Activated effector memory CD4-positive, alpha-beta T cell treated with anti-CD3 and anti-CD28 coated beads, Interleukin-2, amount 50 U/mL, for 16 hours (primary cell): ENCODE data around the gene SH3PXD2A.
"Not testable (repeated sequence)": the region's sequence is repeated elsewhere in the genome, so short reads cannot be mapped to it uniquely, and the experiment has no call there.

Experiments
- DNase-seq: peaks from one replicate; pipeline ENCODE4 v3.0.0-alpha.2; 2020

SH3PXD2A gene

GRCh38 chr10:103632871-103633270 lies 222.5 kb downstream of the SH3PXD2A start:
- not testable (repeated sequence) for DNase-seq

- DNase-seq: no peak
Measured at GRCh38 chr10:103632247-103632642, 223.1 kb downstream of the SH3PXD2A start.

DNA sequence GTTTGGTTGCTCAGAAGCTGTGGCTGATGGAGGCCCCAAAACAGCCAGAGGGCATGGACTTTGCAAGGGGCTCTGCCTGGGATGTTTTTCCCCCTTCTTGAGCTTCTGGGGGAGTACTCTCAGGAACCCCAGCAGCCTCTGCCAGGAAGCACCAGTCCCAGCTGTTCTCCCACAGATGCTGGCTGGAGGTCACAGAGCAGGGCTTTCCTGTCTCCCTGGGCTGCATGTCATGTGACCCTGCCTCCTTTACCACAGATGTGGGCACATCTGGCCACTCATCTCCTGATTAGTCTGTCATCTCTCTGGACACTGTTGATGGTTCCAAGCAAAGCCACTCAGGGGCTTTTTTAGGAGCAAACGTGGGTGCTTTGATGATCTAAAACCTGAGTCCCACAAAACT lies 225.2 kb downstream of the SH3PXD2A start:
- no peak for DNase-seq

GRCh38 chr10:103629581-103629980 lies 225.8 kb downstream of the SH3PXD2A start:
- DNase-seq: no peak

DNA sequence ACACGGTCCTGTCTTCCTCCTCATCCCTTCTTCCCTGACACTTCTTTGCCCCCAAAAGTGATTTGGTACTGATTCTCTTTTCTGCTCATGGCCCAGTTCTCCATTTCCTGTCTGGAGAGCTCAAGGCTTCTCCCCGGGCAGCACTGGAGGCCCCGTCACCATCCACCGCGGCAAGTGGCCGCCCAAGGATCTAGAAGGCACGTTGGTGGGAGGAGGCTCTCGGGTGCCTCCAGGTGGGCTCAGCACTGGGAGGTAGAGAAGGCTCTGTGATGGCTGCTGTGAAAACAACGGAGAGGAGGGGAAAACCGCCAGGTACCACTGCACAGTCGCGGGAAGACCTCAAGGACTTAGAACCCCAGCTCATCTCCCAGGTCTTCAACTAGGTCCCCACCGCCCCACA lies 227.5 kb downstream of the SH3PXD2A start:
- no peak for DNase-seq

DNA sequence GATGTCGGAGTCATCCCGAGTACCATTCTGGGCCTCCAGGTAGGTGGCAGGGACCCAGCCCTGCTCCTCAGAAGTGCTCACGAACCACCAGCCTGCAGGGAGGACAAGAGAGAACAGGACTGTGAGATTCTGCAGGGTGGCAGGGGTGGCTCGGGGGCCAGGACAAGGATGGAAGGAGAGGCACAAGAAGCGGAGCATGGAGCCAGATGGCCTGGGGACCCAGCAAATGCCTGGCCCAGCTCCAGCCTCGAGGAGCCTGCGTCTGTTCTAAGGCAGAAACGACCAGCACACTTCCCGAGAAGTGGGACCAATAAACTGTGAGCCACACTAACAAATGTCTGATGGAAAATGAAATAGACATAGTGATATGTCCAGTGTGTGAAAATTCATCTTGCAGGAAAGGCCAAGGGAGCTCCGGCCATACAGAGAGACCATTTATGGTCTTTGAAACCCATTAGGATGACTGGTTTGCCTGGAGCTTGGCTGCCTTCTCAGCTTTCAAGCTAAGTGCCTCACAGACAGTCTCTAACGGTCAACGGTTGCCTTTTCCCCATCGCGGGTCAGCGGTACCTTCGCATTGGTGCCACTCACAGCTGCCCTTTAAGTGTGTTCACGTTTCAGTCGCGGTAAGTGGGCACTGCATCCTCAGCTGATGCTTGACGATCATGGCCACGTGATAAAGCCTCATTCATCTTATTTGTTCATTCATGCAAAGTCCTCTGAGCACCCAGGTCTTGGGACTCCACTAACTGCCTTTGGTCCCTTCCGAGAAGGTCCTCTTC lies 228.1 kb downstream of the SH3PXD2A start:
- no peak for DNase-seq

- DNase-seq: no peak
Measured at GRCh38 chr10:103626178-103626577, 229.2 kb downstream of the SH3PXD2A start.

DNA sequence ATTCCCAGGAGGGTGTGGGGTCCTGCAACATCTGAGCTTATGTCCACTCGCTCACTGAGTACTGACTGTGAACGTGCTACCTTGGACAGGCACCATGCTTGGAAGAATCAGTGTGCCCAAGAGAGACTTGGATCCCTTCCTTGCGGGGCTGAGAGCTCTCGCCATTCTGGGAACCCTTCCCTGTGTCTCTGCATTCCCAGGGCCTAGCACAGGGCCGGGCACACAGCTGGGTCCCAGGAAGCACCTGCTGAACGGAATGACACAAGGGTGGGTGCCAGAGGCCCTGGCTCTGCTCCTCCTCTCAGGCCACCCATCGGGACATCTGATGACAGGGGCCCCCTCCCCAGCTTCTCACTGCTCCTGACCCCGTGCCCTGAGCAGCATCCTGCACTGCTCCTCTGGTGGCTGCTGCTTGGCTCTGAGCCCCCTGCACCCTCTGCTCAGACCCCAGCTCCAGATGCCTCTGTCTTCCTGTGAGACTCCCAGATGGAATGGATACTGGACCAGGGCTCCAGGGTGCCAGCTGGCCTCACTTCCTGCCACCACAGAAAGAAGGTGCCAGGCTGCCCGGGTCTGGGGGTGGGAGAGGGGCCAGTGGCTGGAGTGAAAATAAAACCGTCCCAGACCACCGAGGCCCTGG lies 232.3 kb downstream of the SH3PXD2A start:
- DNase-seq: no peak

GRCh38 chr10:103622286-103622685 lies 233.1 kb downstream of the SH3PXD2A start:
- DNase-seq: no peak

GRCh38 chr10:103621783-103622125 lies 233.6 kb downstream of the SH3PXD2A start:
- no peak for DNase-seq

GRCh38 chr10:103620891-103621782 lies 234.2 kb downstream of the SH3PXD2A start:
- DNase-seq: no peak

GRCh38 chr10:103620352-103620740 lies 235.0 kb downstream of the SH3PXD2A start:
- DNase-seq: no peak

DNA sequence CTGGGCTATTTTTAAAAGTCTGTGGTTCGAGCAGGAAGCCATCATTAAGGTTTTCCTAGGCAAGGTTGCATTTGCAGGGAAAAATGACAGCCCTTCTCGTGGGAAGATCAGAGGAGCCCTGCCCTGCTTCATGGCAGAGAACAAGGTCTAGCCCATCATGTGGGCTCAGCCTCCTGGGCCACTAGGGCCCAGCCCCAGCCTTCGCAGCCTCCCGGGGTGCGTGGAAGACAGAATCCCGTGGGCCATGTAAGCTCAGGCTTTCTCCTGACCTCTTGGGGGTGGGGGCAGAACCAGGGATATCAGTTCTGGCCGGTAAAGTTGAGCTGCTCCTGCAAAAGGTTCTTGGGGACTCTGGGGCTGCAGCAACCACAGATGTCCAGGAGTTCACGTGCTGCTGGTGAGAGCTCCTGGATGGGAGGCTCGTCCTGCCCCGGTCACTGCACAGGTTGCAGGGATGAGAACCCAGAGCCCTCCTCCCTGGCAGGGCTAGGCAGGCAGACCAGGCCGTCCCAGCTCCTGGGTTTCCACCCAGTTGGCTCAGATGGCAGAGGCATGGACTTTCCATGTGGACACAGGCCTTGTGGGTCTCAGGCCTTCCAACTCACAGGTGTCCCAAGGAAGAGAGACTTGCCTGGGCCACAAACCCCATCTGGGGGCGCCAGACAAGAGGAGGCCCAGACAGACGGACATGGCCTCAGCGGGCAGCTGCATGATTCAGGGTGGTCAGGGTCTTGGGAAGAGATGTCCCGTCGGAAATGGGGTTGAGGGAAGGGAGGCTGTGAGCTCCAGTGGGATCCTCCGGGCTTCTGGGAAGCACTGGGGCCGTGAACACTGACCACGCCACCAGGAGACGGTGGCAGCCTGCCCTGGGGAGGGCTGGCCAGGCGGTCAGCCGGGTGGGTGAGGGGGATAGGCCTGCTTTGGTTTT lies 235.7 kb downstream of the SH3PXD2A start:
- DNase-seq: no peak

DNA sequence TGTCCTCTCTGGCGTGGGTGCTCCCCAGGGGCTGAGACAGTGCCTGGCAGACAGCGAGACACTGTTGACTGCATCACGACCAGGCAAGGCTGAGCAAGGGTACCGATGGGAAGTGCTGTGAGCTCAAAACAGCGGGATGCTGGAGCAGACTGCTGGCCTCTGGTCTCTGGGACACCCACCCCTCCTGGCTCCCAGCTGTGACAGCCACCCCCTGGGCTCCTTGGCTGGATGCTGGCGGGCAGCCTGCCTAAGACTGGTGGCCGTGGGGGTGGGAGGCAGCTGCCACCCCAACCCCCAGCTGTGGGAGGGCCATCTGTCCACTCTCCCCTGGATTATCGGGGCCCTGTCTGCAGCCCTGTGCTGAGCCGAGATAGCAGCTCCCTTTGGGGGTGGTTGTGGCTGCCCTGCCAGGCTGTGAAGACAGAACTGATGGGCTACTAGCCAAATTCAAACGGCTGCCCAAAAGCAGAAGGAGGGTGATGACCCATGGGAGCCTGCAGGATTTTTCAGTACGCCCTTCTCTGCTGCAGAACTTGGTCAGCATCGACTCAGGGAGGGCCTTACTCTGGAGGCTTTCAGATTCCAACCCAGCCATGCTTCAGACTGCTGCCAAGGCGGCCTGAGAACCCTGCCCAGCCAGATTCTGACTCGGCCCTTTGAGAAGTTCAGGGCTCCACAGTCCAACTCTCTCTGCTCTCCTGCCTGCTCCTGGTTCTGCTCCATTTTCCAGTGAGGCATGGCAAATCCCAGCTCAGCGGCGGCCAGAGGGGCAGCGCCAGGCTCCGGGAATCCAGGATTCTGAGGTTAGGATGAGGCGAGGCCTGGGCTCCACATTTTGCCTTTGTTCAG lies 236.6 kb downstream of the SH3PXD2A start:
- DNase-seq: no peak

- DNase-seq: no peak
Measured at GRCh38 chr10:103617602-103618385, 237.6 kb downstream of the SH3PXD2A start.

DNA sequence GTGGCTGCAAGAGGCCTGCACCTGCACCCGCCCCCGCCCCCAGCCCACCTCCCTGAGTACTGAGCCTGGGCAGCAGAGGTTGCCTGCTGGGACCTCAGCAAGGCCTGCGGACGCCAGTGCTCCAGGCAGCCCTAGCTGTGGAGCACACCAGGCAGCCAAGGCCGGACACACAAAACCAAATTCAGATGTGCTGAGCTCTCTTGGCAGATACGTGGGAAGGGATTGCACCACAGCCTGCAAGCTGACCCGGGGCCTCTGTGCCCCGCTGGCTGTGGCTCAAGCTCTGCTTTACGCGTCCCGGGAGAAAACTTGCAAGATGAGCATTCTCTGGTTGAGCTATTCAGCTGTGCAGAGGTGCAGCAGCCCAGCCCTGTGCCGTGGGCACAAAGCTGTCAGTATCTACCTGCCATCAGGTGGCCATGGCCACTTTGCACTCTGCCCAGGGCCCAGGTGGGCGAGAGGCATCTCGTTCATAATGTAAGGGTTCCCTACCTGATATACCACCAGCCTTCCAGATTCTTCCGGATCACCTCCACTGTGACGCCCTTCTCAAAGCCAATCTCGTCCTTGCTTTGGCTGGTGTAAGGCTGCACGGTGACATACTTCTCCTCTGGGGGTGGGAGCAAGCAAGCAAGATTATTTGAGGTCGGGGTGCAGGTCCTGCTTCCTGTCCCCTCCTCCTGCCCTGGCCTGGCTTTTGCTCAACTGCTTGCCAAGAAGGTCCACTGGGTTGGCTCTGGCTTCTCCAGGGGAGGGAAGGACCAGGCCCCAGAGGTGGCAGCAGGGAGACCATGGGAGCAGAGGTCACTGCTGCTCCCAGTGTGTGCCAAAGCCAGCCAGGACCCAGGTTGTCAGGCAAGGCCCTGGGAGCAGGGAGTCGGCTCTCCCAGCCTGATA lies 238.4 kb downstream of the SH3PXD2A start:
- no peak for DNase-seq

- DNase-seq: no peak
Measured at GRCh38 chr10:103614306-103615158, 240.8 kb downstream of the SH3PXD2A start.

DNA sequence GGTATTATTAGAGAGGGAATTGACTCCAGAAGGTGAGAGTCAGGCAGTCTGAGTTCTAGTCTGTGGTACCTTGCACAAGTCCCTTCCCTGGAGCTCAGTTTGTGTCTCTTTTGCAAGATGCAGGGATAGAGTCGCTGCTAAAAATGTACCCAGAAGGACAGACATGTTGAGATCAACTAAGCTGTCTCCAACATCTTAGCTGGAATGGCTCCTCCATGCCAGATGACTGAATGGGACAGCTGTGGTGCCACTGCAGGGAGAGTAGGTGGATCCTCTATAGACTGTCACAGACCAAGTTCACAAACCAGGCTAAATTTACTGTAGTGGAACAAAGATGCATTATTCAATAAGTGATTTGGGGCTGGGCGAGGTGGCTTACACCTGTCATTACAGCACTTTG lies 241.8 kb downstream of the SH3PXD2A start:
- no peak for DNase-seq
